NCI-H510A (cell line): ENCODE data around the gene GADD45G.

ENCODE experiments used
- DNase-seq: peaks from one replicate; lab custom pipeline; 2025; lab: John Stamatoyannopoulos, UW

Gene GADD45G

DNA sequence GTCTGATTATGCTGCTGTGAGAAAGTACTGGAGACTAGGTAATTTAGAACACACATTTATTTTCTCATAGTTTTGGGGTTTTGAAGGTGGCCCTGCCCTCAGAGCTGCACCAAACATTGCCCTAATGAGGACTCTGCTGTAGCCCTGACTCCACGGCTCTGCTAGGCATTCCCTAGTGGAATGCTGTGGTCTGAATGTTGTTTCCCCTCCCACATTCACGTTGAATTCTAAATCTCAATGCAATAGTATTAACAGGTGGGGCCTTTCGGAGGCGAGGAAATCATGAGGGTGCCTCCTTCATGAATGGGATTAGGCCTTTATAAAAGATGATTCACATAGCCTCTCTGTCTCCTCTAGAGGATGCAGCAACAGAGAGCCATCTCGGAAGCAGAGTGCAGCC lies 25.7 kb downstream of the GADD45G start:
- DNase-seq = no peak

DNA sequence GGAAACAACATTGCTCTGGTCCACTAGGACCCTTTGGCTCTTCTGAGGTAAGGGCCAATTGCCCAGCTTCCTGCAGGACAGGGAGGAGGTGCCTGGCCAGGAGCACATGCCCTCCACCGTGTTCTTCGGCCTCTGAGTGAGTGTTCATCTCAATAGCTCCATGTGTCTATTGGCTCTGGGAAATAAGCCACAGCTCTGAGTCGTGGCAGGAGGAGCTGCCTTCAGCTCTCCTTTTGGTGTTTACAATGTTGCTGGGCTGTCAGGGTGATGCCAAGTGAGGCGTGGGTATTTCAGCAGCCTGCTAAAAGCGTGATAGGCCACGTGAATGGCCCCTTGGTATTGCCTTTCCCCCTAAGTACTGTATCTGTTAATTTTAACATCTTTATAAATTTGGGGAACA lies 26.6 kb downstream of the GADD45G start:
- DNase-seq = no peak

DNA sequence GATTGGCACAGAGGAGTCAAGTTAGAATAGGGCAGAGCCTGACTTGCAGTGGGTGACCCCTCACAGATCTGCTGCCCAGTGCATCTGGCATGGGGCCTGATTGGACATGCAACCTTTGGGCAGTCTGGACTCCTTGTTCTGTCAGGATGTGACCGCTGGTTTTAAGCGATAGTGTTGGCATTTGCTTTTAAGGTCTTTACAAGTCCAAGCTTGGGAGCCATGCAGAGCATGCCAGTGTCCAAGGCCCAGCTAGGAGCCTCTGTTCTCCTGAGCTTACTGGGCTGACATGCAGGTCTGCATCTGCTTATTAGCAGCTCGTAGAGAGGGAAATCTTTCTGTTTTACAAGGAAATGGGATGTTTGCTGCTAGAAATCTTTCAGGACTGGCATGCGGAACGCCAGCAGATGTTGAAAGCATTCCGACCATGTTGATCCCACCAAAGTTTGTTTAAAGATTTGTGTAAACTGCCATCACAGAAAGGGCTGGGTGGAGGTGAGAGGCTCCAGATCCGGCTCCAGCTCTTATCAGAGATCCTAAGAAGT lies 27.5 kb downstream of the GADD45G start:
- no peak for DNase-seq

DNA sequence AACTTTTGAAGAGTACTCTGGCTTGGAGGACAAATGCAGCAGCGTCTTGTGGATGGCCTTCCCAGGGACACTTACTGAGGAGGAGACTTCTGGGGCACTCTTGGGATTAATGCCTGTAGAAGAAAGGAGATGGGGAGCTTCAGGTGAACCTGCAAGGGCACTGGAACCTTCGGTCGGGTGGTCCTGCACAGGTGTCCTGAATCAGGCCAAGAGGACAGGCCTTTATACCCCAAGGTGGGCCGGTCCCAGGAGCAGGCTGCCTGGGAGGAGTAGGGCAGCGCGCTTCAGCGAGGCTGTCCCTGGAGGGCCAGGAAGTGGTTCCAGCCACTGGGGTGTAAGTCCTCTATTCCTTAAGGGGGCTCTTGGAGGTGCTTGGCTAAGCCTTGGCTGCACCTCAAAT lies 27.9 kb downstream of the GADD45G start:
- no peak for DNase-seq

DNA sequence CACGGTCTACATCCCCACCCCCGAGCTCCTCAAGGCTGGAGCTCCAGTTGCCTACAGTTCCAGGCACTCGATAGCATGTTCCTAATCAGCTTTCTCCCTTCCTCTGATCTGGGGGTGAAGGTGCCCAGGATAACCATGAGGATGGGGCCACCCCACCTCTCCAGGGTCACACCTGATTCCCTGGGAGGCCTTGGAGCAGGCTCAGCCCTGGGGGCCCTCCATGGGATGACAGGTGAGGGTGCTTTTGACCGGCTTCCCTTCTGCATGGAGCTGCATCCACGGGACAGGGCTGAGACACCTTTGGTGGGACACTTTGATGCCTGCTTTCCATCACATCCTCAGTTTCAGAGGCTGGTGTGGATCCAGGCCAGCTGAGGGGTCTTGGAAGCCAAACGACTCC lies 28.6 kb downstream of the GADD45G start:
- DNase-seq = no peak

DNA sequence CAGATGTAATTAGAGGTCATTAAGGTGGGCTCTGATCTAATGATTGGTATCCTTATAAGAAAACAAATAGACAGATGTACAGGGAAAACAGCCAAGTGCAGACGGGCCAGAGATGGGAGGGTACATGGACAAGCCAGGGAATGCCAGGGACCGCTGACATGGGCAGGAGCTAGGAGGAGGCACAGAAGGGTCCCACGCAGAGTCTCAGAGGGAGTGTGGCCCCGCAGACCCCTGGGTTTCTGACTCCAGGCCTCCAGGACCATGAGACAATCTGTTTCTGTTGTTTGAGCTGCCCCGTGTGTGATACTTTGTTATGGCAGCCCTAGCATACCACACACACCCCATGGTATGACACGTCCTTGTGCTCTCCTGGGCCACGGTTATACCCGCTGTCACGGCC lies 29.1 kb downstream of the GADD45G start:
- no peak for DNase-seq

DNA sequence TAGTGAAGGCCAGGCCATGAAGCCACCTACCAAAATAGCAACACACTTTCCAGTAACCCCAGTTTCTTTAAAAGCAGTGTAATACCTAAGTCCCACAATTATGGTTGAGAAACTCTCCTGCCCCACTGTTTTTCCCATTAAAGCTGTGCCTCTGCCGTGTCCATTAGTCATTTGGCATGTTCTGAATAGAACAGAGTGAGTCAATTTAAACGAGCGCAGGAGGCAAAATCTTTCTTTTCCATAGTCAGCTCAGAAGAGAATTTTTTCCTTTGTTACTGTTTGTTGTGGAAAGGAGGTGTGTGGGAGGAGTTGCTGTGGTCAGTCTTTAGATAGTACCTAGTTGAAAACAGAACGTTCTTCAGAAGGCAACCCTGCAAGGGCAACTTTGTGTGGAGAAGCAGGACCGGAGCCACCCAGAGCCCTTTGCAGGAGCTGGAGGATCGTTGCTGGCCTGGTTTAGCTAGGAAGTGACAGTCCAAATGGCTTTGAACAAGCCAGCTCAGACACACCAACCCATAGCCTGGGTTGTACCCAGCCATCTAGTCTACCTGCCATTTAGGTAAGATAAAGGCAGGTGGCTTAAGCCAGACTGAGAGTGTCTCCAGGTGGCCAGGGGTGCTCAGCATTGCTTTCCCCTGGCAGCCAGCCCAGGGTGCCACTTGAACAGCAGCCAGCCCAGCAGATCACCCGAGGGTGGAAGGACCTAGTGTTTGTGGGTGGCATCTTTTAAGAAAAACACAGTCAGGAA lies 30.4 kb downstream of the GADD45G start:
- DNase-seq = peak; percentile 83

DNA sequence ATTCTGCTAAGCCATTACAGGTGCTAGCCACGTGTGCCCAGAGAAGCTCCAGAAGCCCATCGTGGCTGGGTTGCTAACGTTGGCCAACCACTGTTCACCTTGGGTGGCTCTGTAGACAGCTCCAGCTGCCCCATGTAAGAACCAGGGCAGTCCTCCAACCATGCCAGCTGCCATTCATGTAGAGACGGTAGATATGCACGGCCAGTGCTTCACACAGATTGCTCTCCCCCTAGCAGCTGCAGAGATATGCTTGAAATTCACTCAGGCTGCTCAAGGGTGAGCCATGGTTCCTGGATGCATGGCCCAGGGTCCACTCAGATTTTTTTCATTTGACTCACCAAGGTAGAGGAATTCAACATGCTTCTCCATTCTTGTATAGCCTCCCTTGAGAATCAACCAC lies 31.0 kb downstream of the GADD45G start:
- DNase-seq = peak; percentile 76

DNA sequence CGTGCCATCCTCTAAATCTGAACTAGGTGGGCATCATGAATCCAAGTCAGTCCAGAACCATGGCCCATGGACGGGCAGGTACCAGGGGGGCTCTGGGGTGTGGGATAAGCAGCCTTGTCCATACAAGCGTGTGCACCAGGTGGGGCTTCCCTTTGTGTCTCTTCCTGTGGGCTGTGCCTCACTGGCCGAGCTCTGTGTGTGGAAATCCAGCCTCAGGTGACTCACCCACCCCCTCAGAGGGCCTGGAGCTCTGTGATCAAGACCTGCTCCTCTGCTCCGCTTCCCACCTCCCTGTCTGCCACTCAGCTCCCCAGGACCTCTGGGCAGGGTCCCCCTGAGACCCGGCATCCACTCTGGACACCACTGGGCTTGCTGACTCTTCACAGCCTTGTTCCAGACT lies 33.0 kb downstream of the GADD45G start:
- DNase-seq = no peak

DNA sequence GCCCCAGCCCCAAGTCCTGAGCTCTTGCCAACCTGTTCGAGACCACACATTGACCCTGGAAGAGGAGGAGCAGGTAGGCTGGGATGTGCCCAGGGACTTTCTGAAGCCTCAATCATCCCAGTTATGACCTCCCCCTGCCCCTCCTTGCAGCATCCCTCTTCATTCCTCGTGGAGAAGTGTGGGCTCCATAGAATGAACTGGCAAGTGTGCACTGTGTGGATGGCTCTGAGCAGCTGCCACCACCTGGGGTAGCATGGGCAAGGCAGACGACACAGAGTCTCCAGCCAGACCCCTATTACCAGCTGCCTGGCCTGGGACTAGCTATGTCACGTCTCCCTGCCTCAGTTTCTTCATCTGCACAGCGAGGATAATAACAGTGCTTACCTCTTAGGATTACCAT lies 33.5 kb downstream of the GADD45G start:
- DNase-seq = no peak

DNA sequence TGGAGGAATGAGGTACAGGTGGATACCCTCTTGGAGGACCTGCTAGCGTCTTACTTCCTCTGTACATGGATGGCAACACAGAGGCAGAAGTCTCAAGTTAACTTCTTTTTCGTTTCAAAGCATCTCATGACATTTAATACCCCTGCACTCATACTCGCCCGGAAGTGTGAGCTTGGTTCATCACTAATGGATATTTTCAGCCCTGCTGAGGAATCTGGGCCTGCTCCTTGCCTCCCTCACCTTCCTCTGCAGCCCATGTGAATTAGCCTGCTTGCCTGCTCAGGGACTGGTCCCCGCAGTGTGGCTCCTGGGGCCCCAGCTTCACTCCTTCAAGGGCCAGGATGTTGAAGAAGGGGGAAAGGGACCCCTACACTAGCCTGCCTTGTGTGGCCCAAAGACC lies 34.1 kb downstream of the GADD45G start:
- DNase-seq = no peak

DNA sequence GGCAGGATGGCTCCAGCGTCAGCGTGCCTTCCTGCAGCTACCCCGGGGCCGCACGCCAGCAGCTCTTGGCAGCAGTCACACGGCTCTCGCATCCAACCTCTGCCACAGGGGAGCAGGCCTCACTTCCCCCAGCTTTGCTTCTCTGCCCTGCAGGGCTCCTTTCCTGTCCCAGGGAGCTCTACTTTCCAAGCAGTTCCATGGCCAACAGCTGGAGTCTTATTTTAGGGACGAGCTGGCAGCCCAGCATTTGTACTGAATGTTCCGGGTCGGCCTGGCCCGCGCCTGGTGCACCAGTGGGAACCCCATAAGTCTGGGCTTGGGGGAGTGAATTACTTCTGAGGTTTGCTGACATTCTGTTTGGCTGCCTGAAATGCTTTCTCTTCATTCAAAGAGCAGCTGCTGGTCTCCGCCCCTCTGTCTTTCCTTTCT lies 34.6 kb downstream of the GADD45G start:
- DNase-seq = no peak

DNA sequence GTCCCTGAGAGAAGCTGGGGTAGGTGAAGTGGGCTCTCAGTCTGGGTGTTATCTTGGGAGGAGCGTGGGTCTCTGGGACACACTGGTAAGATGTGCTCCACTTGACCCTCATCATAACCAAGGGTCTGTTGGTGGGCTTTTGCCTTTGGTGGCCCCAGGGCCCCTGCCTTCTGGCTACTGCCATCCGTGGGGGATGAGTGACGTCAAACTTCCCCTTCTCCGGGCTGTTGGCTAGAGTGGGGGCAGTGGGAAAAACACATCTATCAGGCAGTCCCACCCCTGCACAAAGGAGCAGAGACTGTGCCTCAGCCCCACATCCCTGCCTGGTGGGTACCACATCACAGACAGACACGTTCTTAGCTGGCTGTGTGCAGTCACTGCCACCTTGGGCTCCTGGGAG lies 35.1 kb downstream of the GADD45G start:
- no peak for DNase-seq

DNA sequence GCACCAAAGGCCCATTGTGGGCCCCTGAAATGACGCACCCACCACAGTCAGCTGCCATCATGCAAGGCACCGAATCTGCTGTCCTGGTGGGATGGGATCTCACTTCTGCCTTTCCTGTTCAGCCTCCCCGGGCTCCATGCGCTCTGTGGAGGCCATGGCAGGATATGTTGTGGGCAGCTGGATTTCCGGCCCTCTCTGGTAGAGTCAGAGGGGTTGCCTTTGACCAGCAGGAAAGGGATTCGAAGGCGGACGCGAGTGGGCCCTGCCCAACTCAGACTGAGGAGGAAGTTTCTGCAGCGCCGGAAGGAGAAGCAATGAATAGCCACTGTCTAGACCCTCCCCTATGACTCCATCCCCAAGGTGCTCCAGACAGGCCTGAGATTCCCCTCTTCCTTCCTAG lies 35.5 kb downstream of the GADD45G start:
- no peak for DNase-seq

DNA sequence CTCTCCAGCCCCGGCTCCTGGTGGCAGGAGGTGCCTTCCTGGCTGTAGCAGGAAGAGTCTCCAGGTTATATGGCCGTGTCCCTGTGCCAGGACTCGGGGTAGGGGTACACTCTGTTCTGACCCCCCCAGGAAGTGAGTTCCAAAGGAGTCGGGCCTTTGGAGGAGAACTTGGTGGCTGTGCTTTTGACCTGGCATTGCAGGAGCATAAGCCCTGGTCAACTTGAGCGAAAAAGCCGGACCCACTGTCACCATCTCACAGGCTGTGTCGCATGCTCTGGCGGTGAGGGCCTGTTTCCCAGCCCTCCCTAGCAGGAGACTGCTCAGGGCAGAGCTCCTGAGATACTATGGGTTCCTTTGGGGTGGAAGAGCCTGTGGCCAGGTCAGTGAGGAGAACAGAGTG lies 36.0 kb downstream of the GADD45G start:
- no peak for DNase-seq

DNA sequence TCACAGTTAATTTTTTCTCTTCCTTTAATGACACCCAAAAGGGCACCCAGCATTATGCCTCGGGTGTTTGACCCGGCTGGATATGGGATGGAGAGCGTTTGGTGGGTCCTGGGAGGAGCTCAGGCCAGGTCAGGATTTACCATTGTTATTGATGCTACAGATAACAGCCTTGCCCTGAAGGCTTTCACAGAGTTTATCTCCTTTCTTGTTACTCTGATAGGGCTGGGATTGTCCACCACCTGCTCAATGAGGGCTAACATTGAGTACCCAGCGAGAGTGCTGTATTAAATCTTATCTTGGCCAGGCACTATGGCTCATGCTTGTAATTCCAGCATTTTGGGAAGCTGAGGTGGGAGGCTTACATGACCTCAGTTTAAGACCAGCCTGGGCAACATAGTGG lies 37.2 kb downstream of the GADD45G start:
- no peak for DNase-seq

DNA sequence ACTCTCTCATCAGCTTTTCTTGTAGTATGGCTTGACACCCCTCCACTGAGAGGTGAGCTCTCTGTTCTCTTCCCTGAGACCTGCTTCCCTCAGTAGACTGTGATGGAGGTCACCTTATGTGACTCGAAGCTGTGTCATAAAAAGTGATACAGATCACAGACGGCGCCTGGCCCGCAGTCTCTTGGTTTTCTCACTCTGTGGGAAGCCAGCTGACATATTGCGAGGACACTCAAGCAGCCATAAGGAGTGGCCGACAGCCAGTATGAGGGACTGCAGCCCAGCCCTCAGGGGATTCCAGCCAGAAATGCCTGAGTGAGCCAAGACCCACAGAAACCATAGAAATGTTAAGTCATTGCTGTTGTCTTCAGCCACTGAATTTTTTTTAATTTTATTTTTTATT lies 38.0 kb downstream of the GADD45G start:
- DNase-seq = no peak

DNA sequence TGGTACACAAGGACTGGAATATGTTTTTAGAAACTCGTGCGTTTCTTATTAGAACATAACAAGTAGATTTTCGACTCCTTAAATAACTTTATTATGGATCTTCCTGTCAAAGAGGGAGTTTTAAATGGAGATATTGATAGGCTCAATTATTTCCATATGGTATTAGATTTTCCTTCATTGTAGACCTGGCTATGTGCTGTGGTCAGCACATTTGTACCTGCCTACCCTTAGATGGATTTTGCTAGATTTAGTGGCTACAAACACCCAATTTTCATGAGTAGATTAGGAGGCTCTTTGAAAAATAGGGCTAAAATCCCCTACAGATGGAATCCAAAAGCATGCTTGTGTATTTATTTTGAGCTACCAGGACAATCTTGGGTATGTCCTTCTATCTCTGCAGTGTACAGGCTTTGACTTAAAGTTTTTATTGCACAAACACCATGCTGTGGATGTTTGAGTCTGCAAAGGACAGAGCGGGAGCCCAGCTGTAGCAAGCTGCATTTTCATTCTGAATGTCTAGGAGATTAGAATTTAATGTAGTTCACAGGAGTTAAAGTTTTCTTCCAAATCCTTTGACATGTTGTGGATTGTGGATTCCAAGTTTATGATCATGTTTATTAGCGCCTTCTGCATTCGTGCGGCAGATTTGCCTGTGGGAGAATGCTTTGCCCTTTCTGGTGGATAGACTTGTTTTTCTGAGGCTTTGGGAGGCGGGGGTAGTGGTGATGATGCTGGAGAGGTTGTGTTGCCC lies 41.6 kb downstream of the GADD45G start:
- DNase-seq = no peak

DNA sequence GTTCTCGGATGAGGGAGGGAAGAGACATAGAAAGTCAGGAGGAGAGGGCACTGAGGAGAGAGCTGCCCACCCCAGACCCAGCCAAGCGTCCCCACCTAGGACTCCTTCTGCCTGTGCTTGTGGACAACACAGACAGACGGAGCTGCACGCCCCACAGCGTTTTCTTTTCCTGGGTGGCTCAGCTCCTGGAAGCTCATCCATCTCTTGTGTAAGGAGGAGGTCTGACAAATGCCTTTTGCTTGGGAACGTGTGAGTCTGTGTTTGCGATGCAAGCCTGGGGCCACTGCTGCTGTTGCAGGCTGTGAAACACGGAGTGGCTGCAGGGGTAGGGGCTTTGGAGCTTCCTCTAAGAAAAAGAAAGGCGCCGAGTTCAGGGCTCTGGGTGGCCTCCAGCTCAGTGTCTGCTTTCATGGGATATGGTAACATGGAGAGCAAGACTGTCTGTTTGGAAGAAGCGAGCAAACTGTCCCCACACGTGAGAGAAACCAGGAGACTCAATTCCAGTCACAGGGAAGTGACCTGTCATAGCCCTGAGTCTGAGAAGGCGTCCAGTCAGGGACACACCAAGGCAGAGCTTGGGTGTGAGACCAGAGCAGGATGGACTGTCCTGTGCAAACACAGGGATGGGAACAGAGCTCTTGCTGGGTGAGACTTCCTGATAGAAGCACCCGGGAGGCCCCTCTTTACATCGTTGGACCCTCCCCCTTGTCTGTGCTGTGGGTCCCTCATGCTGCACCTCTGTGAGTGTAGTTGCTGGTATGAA lies 42.7 kb downstream of the GADD45G start:
- DNase-seq = no peak

DNA sequence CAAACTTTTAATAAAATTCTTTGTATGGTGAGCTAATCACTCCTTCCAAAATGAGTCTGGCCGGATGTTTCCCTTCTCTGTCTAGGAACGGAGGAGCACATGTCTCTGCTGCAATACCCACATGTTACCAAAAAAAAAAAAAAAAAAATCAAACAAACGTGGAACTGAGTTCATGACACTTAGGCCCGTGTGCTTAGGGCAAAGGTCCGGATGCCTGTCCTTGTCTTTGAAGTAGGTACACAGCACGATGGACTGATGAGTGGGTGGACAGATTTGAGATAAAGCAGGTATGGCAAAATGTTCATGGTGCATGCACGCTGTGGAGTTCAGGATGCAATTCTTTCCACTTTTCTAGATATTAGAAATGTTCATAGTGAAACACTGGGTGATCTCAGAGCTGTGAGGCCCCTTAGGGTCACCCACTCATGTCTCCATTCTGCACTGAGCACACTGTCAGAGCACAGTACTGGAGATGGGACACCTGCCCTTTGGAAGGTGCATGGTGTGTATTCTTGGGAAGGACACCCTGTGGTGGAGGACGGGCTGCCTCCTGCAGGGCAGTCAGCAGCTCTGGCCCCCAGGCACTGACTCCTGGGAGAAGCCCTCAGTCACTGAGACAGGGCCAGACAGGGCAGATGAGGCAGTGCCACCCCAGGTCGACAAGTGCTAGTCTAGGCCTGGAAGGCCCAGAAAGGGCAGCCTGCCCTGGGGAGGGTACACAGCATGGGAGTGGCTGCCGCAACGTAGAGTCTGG lies 43.6 kb downstream of the GADD45G start:
- no peak for DNase-seq

DNA sequence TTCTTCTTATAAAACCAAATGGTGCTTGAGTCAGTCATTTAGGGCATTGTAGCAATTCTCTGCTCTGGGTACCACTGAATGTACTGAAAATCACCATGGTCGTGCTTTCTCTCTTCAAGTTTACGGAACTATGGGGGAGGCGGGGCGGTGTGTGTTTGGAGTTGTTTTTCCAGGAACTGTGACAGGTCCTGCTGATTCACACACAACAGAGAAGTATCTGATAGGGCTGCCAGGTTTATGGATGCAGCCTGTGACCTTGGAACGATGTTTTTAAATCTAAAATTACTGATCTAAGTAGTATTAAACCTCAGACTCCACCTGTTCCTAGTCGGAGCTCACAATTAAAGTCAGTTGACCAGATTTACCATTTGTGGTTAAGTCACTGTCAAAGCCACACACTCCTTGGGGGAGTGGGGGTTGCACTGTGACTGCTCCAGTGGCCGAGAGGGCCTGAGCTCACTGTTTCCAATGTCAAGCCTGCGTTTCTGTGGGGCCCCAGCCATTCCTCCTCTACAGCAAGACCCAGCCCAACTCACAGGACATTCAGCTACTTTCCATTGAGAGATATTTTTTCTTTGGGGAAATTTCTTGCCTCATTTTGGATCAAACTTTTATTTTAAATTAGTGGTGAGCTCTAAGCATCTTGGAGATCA lies 44.4 kb downstream of the GADD45G start:
- DNase-seq = no peak
